Heart right ventricle (tissue), 16 donors: Measurements from ENCODE around the gene CD300H. TPM values are rescaled to one million over a fixed set of nuclear protein-coding genes. Genes with fewer than 3 reads are reported as not detected.
A peak's percentile ranks its signal among the peaks of the same experiment; 100 is the strongest.

Source experiments
- ATAC-seq, 8 donors: fragments of 200-7000 bp; cut with Tn5 transposase; one replicate each; pipeline ENCODE4 v1.9.1; 2020; ENCODE audit warnings: mild to moderate bottlenecking in 8 of 8, moderate library complexity in 8 of 8, moderate number of reproducible peaks in 1 of 8
- DNase-seq, 2 donors: peaks; one replicate each; pipeline ENCODE4 v3.0.0-alpha.2; 2020
- H3K27ac ChIP-seq, 10 donors: fragments of 200-600 bp; sonication (generic) in 2 of 10; one replicate each; pipeline versions ENCODE4 v1.5.0 to v1.8.0; 2020 to 2022; ENCODE audit warnings: mild to moderate bottlenecking in 3 of 10
- H3K27me3 ChIP-seq, 7 donors: fragments of 200-600 bp; one replicate each; pipeline ENCODE4 v1.8.0; 2021 to 2022; ENCODE audit warnings: mild to moderate bottlenecking in 2 of 7
- H3K36me3 ChIP-seq, 9 donors: fragments of 200-600 bp; sonication (generic) in 1 of 9; one replicate each; pipeline versions ENCODE4 v1.5.0 to v1.8.0; 2020 to 2022; ENCODE audit warnings: mild to moderate bottlenecking in 2 of 9
- H3K4me1 ChIP-seq, 9 donors: fragments of 200-600 bp; sonication (generic) in 1 of 9; one replicate each; pipeline versions ENCODE4 v1.5.0 to v1.8.0; 2020 to 2022; ENCODE audit warnings: mild to moderate bottlenecking in 4 of 9
- H3K4me3 ChIP-seq, 10 donors: fragments of 200-600 bp; sonication (generic) in 2 of 10; one replicate each; pipeline versions ENCODE4 v1.5.0 to v1.8.0; 2020 to 2022; ENCODE audit warnings: mild to moderate bottlenecking in 7 of 10, moderate library complexity in 2 of 10
- H3K9me3 ChIP-seq, 11 donors: fragments of 200-600 bp in 10 of 11; sonication (generic) in 2 of 11; one replicate each; pipeline versions ENCODE4 v1.5.0 to v1.8.0; 2013 to 2022; ENCODE audit warnings: mild to moderate bottlenecking in 2 of 11, control low read depth in 1 of 11, moderate library complexity in 1 of 11
- CTCF ChIP-seq, 9 donors: fragments of 200-600 bp; sonication (generic) in 2 of 9; IDR thresholded peaks; one replicate each; pipeline versions ENCODE4 v1.5.0 to v1.8.0; 2021 to 2022; ENCODE audit warnings: antibody characterized with exemption in 9 of 9, mild to moderate bottlenecking in 5 of 9, moderate library complexity in 1 of 9
- WGBS, 2 donors: extraction: QIAGEN DNeasy Blood & Tissue Kit; methylation state at CpG; one replicate each; pipeline ENCODE4 v1.1.7; 2013; ENCODE audit warnings: inconsistent platforms in 1 of 2; 5-methylcytosine and 5-hydroxymethylcytosine counted together
- intact Hi-C, 10 donors: fragments of 100-400 bp; cut with DNase I; formaldehyde crosslinking; loops; one replicate each; pipeline versions ENCODE4 v1.11.1 to v1.14.2; 2022
- long read RNA-seq, 3 donors: library from polyadenylated mRNA; unstranded; transcript quantifications; one replicate each; pipeline ENCODE4 v2.0.0, GENCODE V29; 2020 to 2021
- polyA plus RNA-seq, 2 donors: library from polyadenylated mRNA; stranded (reverse); fragments of 200-250 nt; gene quantifications; one replicate each; pipeline ENCODE4 v1.2.3, GENCODE V29; 2013
- total RNA-seq, 10 donors: library from RNA; stranded (reverse); fragmentation: NEBNext Ultra II Directional in 3 of 10; extraction: Animal tissue kit (Norgen Biotek cat#: 25700) in 3 of 10; gene quantifications; one replicate each; pipeline versions ENCODE4 v1.2.1 to v1.2.4, GENCODE V29; 2021 to 2023
- donor health status: Arrhythmogenic right ventricular cardiomyopathy.
- donor health status: ischemic (EF 13 %, LVEDD 7.1; RV severe dilation, severe dysfunction).
- donor health status: healthy with polysubstance abuse.
- donor health status: DM: no; HTN: yes; CAD: no.
- donor health status: DM: no; HTN: no; CAD: no.
- donor health status: ischemic (EF 25% LVEDD 6.9; RV normal size, moderate dysfunction).
- donor health status: ischemic (EF 25% LVEDD 5.7; RV mildly dilated, moderate dysfunction).
- donor health status: healthy.
- donor health status: DM: yes; HTN: yes; CAD: no.
- donor health status: Ischemic cardiomyopathy.
- donor health status: ischemic (EF 35%, LVEDD 5.7; RV mildly dilated, moderate dysfunction).
- donor health status: nonischemic (EF 11% LVEDD 7.7; RV severe dilation, severe dysfunction).
- donor health status: DM: yes; HTN: yes; CAD: no.
- donor health status: PGD.
- donor health status: ischemic (EF 29% LVEDD 5.4; RV normal size, mild dysfunction).
- donor health status: nonischemic (EF 23%, LVEDD 6.1; RV moderate dilation, normal function).

CD300H gene
- under 1 TPM in 2 of 10 donors, not detected in 8; 0.49 to 0.97 TPM for total RNA-seq
- not detected for polyA plus RNA-seq
- long read RNA-seq, donor 1, result 0 reads
- long read RNA-seq, donor 2, result 0 reads
- long read RNA-seq, donor 3, result 0 reads

DNA sequence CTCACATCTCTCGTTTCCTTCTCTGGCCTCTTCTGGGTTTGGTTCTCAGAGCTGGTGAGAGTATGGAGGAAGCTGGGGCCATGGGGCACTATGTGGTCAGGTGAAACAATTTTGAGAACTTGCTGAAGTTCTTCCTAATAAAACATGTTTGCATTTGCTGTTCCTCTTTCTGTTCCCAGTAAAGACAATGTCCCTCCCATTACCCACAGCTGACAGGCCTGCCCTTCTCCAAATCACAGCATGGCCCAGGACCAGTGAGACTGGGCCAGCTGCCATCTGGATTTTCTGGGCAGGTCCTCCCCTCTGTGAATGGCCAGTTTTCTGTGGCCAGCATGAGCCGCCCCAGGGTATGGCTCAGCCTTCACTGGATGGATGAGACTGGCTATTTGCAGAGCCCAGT, at the start of gene CD300H:
Gene CD300H, minus strand, starts transcription at position 113 of the 400 bp plus-strand sequence.
- intact Hi-C loops, result loop anchor here in 2 of 10 donors (5.0 to 10.0 kb wide), 2 partner anchors 167 to 170 kb away; partner anchors contain the start of gene RAB37 (in 2 of the 2)
- ATAC-seq, result peak in 3 of 8 donors; percentile 19 to 47 (median 21)
- 77 to 78% methylated on average over 2 of the region's 2 CpGs for WGBS, 2 donors

DNA sequence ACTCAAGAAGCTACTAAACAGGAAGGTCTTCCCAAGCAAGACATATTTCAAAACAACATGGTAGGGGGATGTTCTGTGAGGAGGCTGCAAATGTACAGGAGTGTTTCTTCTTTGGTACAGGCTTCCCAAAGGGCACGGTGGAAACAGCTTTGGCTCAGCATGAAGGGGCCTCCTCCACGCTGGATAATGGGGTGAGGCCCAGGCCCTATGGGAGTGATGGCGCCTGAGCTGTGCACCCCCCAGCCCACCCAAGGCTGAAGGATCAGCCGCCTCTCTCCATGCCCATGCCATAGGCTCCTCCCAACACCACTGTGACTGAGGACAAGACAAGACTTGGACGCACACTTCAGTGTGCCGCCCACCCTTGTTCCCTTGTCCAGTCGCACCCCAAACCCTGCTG, 49.4 kb upstream of the CD300H start:
- peaks cover 0 to 11% (median 0%) of the 10 kb centered on the region in 9 donors for H3K4me1 ChIP-seq
- H3K9me3 ChIP-seq, result no peaks in the 10 kb centered on the region
- H3K27ac ChIP-seq, result no peak overlapping the region
- ATAC-seq (no peak), DNase-seq (no peak)
- no peak overlapping the region for H3K4me3 ChIP-seq
- no peak for TF ChIP-seq CTCF (IDR thresholded peaks at IDR 0.05)
- intact Hi-C loops, result no loop called here
- peaks cover 0 to 64% (median 30%) of the 10 kb centered on the region in 7 donors for H3K27me3 ChIP-seq
- H3K36me3 ChIP-seq, result peaks cover 0 to 2% (median 0%) of the 10 kb centered on the region in 9 donors
- 88 to 92% methylated on average over 7 of the region's 7 CpGs for WGBS, 2 donors

More for the DNA sequence above, at the start of gene CD300H:
- no peak for TF ChIP-seq CTCF (IDR thresholded peaks at IDR 0.05)
- DNase-seq, result no peak
- H3K9me3 ChIP-seq, result peaks cover 0 to 6% (median 0%) of the 10 kb centered on the region in 11 donors
- H3K4me1 ChIP-seq, result peaks cover 0 to 44% (median 0%) of the 10 kb centered on the region in 9 donors
- peak within 1 kb of the TSS in 1 of 10 donors; percentile 23 for H3K4me3 ChIP-seq
- H3K27ac ChIP-seq, result peak within 1 kb of the TSS in 1 of 10 donors; percentile 79
- H3K36me3 ChIP-seq, result no peaks in the 10 kb centered on the region
- peaks cover 0 to 31% (median 15%) of the 10 kb centered on the region in 7 donors for H3K27me3 ChIP-seq

DNA sequence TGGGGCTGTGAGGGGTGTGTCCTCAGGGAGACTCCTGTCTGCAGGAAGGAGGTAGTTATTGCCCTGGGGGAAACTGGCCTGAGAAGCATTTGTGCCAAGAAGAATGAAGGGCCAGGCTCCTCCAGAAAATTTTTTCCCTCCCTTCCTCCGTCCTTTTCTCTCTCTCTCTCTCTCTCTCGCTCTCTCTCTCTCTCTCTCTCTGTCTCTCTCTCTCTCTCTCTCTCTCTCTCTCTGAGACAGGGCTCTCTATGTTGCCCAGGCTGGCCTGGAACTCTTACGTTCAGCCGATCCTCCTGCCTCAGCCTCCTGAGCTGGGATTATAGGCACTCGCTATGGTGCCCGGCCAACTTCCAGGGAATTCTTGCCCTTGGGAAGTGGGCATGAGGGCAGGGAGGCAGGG, 44.7 kb upstream of the CD300H start:
- TF ChIP-seq CTCF (IDR thresholded peaks at IDR 0.05), result no peak
- ATAC-seq (no peak), DNase-seq (no peak)
- H3K36me3 ChIP-seq, result peaks cover 0 to 5% (median 0%) of the 10 kb centered on the region in 9 donors
- intact Hi-C loops, result no loop called here
- H3K4me3 ChIP-seq, result no peak overlapping the region
- H3K27ac ChIP-seq, result no peak overlapping the region
- peaks cover 0 to 61% (median 30%) of the 10 kb centered on the region in 7 donors for H3K27me3 ChIP-seq
- H3K4me1 ChIP-seq, result peaks cover 0 to 6% (median 0%) of the 10 kb centered on the region in 9 donors
- H3K9me3 ChIP-seq, result no peaks in the 10 kb centered on the region
- 84 to 93% methylated on average over 6 of the region's 6 CpGs for WGBS, 2 donors

DNA sequence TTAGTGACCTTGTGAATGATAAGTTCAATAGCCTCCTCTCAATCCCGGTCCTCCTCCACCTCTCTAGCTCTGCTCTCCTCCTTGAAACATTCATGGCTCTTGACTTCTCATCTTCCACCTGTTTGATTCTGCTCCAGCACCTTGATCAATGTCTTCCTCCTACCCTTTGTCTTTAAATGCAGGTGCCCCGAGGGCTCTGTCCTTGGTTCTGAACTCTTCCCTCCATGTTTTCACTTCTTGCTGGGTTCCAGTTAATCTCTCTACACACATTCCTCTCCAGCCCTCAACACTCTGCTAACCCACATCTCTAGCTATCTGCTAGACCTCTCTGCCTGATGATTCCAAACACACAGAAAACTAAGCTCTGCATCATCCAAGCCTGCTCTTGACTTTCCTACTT, 42.8 kb upstream of the CD300H start:
- Histone ChIP-seq H3K9me3 (no peaks in the 10 kb centered on the region), H3K4me1 (peaks cover 0 to 21% (median 3%) of the 10 kb centered on the region in 9 donors), H3K4me3 (no peak overlapping the region), H3K27ac (no peak overlapping the region), H3K27me3 (peaks cover 0 to 47% (median 22%) of the 10 kb centered on the region in 7 donors), H3K36me3 (peaks cover 0 to 5% (median 0%) of the 10 kb centered on the region in 9 donors)
- ATAC-seq (no peak), DNase-seq (no peak)
- TF ChIP-seq CTCF (IDR thresholded peaks at IDR 0.05), result no peak
- intact Hi-C loops, result no loop called here
- WGBS, 2 donors, result 34 to 39% methylated on average over 2 of the region's 2 CpGs
